ENCODE measurements around the gene KRTAP3-1.

The KRTAP3-1 gene

GRCh38 chr17:41016578-41017215 is 7.8 kb upstream of the KRTAP3-1 start:
- peaks cover 0 to 6% (median 0%) of the 10 kb centered on the region in 5 donors for H3K9me3 ChIP-seq (ENCODE audit: control insufficient read depth in 5 of 5, low read length in 5 of 5)
- H3K27ac ChIP-seq (ENCODE audit: low read depth, low read length) = no peak overlapping the region
- H3K36me3 ChIP-seq (ENCODE audit: control insufficient read depth in 5 of 5, insufficient read depth in 5 of 5, low read length in 5 of 5) = no peaks in the 10 kb centered on the region
- no peak overlapping the region for H3K4me3 ChIP-seq (ENCODE audit: low read depth in 1 of 5, low read length in 5 of 5)
- H3K4me1 ChIP-seq (ENCODE audit: control insufficient read depth in 5 of 5, insufficient read depth in 5 of 5, low read length in 5 of 5) = no peaks in the 10 kb centered on the region
- H3K27me3 ChIP-seq (ENCODE audit: control insufficient read depth in 5 of 5, insufficient read depth in 4 of 5, low read length in 5 of 5) = no peaks in the 10 kb centered on the region
- no peak overlapping the region for H3K9ac ChIP-seq (ENCODE audit: low read length in 5 of 5)

DNA sequence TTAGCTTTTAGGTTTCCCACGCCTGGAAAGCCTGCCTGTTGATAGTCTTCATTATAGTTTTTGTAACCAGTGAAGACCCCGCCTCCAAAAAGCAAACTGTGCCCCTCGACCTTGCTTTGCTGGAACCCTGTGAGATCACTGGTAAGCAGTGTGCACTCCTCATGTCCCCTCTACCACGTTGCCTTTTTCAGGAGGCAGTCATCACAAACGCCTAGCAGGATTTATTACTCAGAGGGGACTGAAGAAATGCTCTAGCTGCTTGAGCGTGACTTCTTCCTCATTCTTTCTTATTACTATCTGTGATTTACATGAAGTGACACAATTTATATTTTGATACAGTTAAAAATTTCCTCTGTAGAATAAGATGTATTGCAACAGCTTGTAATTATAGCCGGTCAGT is 6.5 kb upstream of the KRTAP3-1 start:
- no peak overlapping the region for H3K9ac ChIP-seq (ENCODE audit: low read length in 5 of 5)
- H3K27me3 ChIP-seq (ENCODE audit: control insufficient read depth in 5 of 5, insufficient read depth in 4 of 5, low read length in 5 of 5) = no peaks in the 10 kb centered on the region
- H3K4me3 ChIP-seq (ENCODE audit: low read depth in 1 of 5, low read length in 5 of 5) = no peak overlapping the region
- H3K36me3 ChIP-seq (ENCODE audit: control insufficient read depth in 5 of 5, insufficient read depth in 5 of 5, low read length in 5 of 5) = no peaks in the 10 kb centered on the region
- no peak overlapping the region for H3K27ac ChIP-seq (ENCODE audit: low read depth, low read length)
- no peaks in the 10 kb centered on the region for H3K9me3 ChIP-seq (ENCODE audit: control insufficient read depth in 5 of 5, low read length in 5 of 5)
- H3K4me1 ChIP-seq (ENCODE audit: control insufficient read depth in 5 of 5, insufficient read depth in 5 of 5, low read length in 5 of 5) = no peaks in the 10 kb centered on the region

DNA sequence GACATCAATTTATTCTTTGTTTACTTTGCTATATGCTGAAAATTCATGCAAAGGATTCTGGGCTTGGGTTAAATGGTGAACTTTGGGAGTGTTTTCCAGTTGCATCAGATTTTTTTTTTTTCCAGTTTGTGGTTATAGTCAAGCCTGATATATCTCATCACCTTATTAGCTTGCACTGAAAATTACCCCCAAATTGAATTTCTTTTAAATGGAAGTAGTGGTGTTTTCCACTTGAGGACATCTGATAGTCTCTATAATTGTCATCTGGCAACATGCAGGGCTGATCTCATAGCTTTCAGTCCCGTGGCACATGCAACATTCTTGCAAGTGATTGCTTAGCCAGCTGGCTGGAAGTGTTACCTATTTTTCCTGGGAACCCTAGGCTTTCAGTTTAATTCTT is 4.7 kb upstream of the KRTAP3-1 start:
- no peak overlapping the region for H3K27ac ChIP-seq (ENCODE audit: low read depth, low read length)
- no peaks in the 10 kb centered on the region for H3K9me3 ChIP-seq (ENCODE audit: control insufficient read depth in 5 of 5, low read length in 5 of 5)
- no peaks in the 10 kb centered on the region for H3K36me3 ChIP-seq (ENCODE audit: control insufficient read depth in 5 of 5, insufficient read depth in 5 of 5, low read length in 5 of 5)
- H3K9ac ChIP-seq (ENCODE audit: low read length in 5 of 5) = no peak overlapping the region
- no peak overlapping the region for H3K4me3 ChIP-seq (ENCODE audit: low read depth in 1 of 5, low read length in 5 of 5)
- H3K27me3 ChIP-seq (ENCODE audit: control insufficient read depth in 5 of 5, insufficient read depth in 4 of 5, low read length in 5 of 5) = no peaks in the 10 kb centered on the region
- no peaks in the 10 kb centered on the region for H3K4me1 ChIP-seq (ENCODE audit: control insufficient read depth in 5 of 5, insufficient read depth in 5 of 5, low read length in 5 of 5)

DNA sequence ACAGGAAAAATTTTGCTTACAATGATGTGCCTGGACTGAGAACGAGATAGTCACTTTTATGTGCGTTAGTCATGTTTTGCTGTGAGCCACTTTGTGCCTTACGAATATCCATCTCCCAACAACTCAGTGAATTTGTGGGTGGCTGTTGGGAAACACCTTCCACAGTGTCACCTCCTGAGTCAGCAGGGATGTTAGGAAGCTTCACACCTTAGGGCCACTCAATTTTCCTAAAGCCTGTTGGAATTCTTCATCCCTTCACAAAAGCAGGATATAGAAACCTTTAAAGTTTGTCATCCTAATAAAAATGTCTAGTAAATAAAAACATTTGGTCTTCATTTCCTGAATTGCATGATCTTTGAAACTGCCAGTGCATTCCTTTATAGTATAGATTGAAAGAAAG is 4.3 kb upstream of the KRTAP3-1 start:
- Histone ChIP-seq H3K4me1 (ENCODE audit: control insufficient read depth in 5 of 5, insufficient read depth in 5 of 5, low read length in 5 of 5) (no peaks in the 10 kb centered on the region), H3K27ac (ENCODE audit: low read depth, low read length) (no peak overlapping the region), H3K9me3 (ENCODE audit: control insufficient read depth in 5 of 5, low read length in 5 of 5) (no peaks in the 10 kb centered on the region)

DNA sequence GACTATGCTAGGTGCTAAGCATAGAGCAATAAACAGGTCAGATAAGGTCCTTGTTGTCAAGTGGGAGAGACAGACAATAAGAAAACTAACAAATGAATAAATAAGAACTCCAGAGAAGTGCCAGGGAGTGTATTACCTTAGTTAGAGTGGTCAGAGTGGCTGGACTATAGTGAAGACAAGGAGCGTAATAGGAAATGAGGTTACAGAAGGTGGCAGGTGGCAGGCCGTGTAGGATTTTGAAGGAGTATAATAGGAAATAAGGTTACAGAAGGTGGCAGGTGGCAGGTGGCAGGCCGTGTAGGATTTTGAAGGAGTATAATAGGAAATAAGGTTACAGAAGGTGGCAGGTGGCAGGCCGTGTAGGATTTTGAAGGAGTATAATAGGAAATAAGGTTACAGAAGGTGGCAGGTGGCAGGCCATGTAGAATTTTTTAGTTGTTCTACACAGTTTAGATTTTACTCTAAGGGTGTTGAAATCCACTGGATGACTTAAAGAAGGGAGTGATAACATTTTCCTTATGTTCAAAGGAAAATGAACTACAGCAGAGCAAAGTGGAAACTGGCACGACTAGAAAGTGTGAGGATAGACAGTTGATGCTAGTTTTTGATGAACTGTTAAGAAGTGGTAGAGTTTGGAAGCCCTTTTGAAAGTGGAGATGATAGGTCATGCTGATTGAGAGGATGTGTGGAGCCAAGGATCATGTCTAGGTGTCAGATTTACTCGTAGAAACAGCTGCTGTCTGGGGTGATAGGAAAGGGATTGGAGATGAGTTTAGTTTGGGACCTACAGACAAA is 3.6 kb upstream of the KRTAP3-1 start:
- Histone ChIP-seq H3K36me3 (ENCODE audit: control insufficient read depth in 5 of 5, insufficient read depth in 5 of 5, low read length in 5 of 5) (no peaks in the 10 kb centered on the region), H3K4me3 (ENCODE audit: low read depth in 1 of 5, low read length in 5 of 5) (no peak overlapping the region), H3K4me1 (ENCODE audit: control insufficient read depth in 5 of 5, insufficient read depth in 5 of 5, low read length in 5 of 5) (no peaks in the 10 kb centered on the region), H3K9me3 (ENCODE audit: control insufficient read depth in 5 of 5, low read length in 5 of 5) (no peaks in the 10 kb centered on the region), H3K27ac (ENCODE audit: low read depth, low read length) (no peak overlapping the region), H3K27me3 (ENCODE audit: control insufficient read depth in 5 of 5, insufficient read depth in 4 of 5, low read length in 5 of 5) (no peaks in the 10 kb centered on the region), H3K9ac (ENCODE audit: low read length in 5 of 5) (no peak overlapping the region)

More for the DNA sequence above, 4.3 kb upstream of the KRTAP3-1 start:
- Histone ChIP-seq H3K27me3 (ENCODE audit: control insufficient read depth in 5 of 5, insufficient read depth in 4 of 5, low read length in 5 of 5) (no peaks in the 10 kb centered on the region), H3K4me3 (ENCODE audit: low read depth in 1 of 5, low read length in 5 of 5) (no peak overlapping the region), H3K36me3 (ENCODE audit: control insufficient read depth in 5 of 5, insufficient read depth in 5 of 5, low read length in 5 of 5) (no peaks in the 10 kb centered on the region), H3K9ac (ENCODE audit: low read length in 5 of 5) (no peak overlapping the region)

DNA sequence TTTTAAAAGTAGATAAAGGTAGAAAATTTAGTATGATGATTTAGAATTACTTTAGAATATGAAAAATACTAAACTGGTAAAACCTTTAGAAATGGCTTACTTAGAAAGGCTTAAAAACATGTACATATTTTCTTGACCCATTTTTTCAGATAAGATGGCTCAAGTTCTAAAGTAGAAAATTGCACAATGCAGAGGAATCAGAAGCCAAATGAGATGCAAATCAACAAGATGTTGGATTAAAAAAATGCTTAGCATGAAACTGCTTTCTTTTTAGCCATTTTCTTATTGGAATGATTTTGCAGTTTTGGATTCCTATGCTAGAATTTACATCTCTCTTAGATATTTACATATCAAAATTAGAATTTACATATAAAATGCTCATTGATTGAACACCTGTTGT is 1.5 kb upstream of the KRTAP3-1 start:
- Histone ChIP-seq H3K9ac (ENCODE audit: low read length in 5 of 5) (no peak overlapping the region), H3K27ac (ENCODE audit: low read depth, low read length) (no peak overlapping the region), H3K9me3 (ENCODE audit: control insufficient read depth in 5 of 5, low read length in 5 of 5) (no peaks in the 10 kb centered on the region), H3K27me3 (ENCODE audit: control insufficient read depth in 5 of 5, insufficient read depth in 4 of 5, low read length in 5 of 5) (no peaks in the 10 kb centered on the region), H3K4me3 (ENCODE audit: low read depth in 1 of 5, low read length in 5 of 5) (no peak overlapping the region), H3K4me1 (ENCODE audit: control insufficient read depth in 5 of 5, insufficient read depth in 5 of 5, low read length in 5 of 5) (no peaks in the 10 kb centered on the region), H3K36me3 (ENCODE audit: control insufficient read depth in 5 of 5, insufficient read depth in 5 of 5, low read length in 5 of 5) (no peaks in the 10 kb centered on the region)

GRCh38 chr17:41009936-41010335 is 1.0 kb upstream of the KRTAP3-1 start:
- Histone ChIP-seq H3K4me1 (ENCODE audit: control insufficient read depth in 5 of 5, insufficient read depth in 5 of 5, low read length in 5 of 5) (no peaks in the 10 kb centered on the region), H3K9ac (ENCODE audit: low read length in 5 of 5) (no peak overlapping the region), H3K36me3 (ENCODE audit: control insufficient read depth in 5 of 5, insufficient read depth in 5 of 5, low read length in 5 of 5) (no peaks in the 10 kb centered on the region), H3K4me3 (ENCODE audit: low read depth in 1 of 5, low read length in 5 of 5) (no peak overlapping the region), H3K9me3 (ENCODE audit: control insufficient read depth in 5 of 5, low read length in 5 of 5) (no peaks in the 10 kb centered on the region), H3K27ac (ENCODE audit: low read depth, low read length) (no peak overlapping the region), H3K27me3 (ENCODE audit: control insufficient read depth in 5 of 5, insufficient read depth in 4 of 5, low read length in 5 of 5) (no peaks in the 10 kb centered on the region)

- no peaks in the 10 kb centered on the region for H3K36me3 ChIP-seq (ENCODE audit: control insufficient read depth in 5 of 5, insufficient read depth in 5 of 5, low read length in 5 of 5)
- no peak overlapping the region for H3K27ac ChIP-seq (ENCODE audit: low read depth, low read length)
Measured at GRCh38 chr17:41009301-41009760, 403 bp upstream of the KRTAP3-1 start.

GRCh38 chr17:41004397-41004796 is 4.5 kb downstream of the KRTAP3-1 start:
- no peaks in the 10 kb centered on the region for H3K36me3 ChIP-seq (ENCODE audit: control insufficient read depth in 5 of 5, insufficient read depth in 5 of 5, low read length in 5 of 5)
- no peak overlapping the region for H3K9ac ChIP-seq (ENCODE audit: low read length in 5 of 5)
- H3K9me3 ChIP-seq (ENCODE audit: control insufficient read depth in 5 of 5, low read length in 5 of 5) = no peaks in the 10 kb centered on the region
- H3K27ac ChIP-seq (ENCODE audit: low read depth, low read length) = no peak overlapping the region
- no peaks in the 10 kb centered on the region for H3K4me1 ChIP-seq (ENCODE audit: control insufficient read depth in 5 of 5, insufficient read depth in 5 of 5, low read length in 5 of 5)
- no peak overlapping the region for H3K4me3 ChIP-seq (ENCODE audit: low read depth in 1 of 5, low read length in 5 of 5)
- peaks cover 0 to 3% (median 0%) of the 10 kb centered on the region in 5 donors for H3K27me3 ChIP-seq (ENCODE audit: control insufficient read depth in 5 of 5, insufficient read depth in 4 of 5, low read length in 5 of 5)

More at GRCh38 chr17:41009301-41009760, 403 bp upstream of the KRTAP3-1 start:
- Histone ChIP-seq H3K9ac (ENCODE audit: low read length in 5 of 5) (no peak overlapping the region), H3K4me3 (ENCODE audit: low read depth in 1 of 5, low read length in 5 of 5) (no peak overlapping the region), H3K9me3 (ENCODE audit: control insufficient read depth in 5 of 5, low read length in 5 of 5) (no peaks in the 10 kb centered on the region), H3K27me3 (ENCODE audit: control insufficient read depth in 5 of 5, insufficient read depth in 4 of 5, low read length in 5 of 5) (peaks cover 0 to 2% (median 0%) of the 10 kb centered on the region in 5 donors), H3K4me1 (ENCODE audit: control insufficient read depth in 5 of 5, insufficient read depth in 5 of 5, low read length in 5 of 5) (no peaks in the 10 kb centered on the region)

DNA sequence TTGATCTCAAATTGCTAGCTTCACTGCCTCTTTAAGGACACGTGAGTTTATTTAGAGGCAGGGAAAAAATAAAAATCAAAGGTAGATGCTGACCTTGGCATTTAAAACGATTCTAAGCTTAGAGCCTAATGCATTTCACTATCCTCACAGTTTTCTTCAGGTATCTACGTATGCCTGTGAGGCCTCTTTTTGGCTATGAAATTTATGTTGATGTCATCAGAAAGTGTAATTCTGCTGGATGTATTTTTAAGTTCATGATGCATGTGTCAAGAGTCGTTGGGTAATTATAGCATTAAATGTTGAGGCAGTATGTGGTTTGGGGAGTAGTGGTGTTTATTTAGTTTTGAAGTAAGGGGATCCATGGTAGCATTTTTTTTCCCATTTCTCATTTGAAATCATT is 5.0 kb downstream of the KRTAP3-1 start:
- H3K36me3 ChIP-seq (ENCODE audit: control insufficient read depth in 5 of 5, insufficient read depth in 5 of 5, low read length in 5 of 5) = no peaks in the 10 kb centered on the region
- no peak overlapping the region for H3K9ac ChIP-seq (ENCODE audit: low read length in 5 of 5)
- H3K4me1 ChIP-seq (ENCODE audit: control insufficient read depth in 5 of 5, insufficient read depth in 5 of 5, low read length in 5 of 5) = no peaks in the 10 kb centered on the region
- no peaks in the 10 kb centered on the region for H3K9me3 ChIP-seq (ENCODE audit: control insufficient read depth in 5 of 5, low read length in 5 of 5)
- peaks cover 0 to 3% (median 0%) of the 10 kb centered on the region in 5 donors for H3K27me3 ChIP-seq (ENCODE audit: control insufficient read depth in 5 of 5, insufficient read depth in 4 of 5, low read length in 5 of 5)
- H3K4me3 ChIP-seq (ENCODE audit: low read depth in 1 of 5, low read length in 5 of 5) = no peak overlapping the region
- H3K27ac ChIP-seq (ENCODE audit: low read depth, low read length) = no peak overlapping the region

Measured in subcutaneous abdominal adipose tissue (tissue), 5 donors.